ENCODE data around the gene LAMC2. TPM values are rescaled to one million over a fixed set of nuclear protein-coding genes. Genes with fewer than 3 reads are reported as not detected.

LAMC2 gene
- total RNA-seq, 2 donors from 2014 or later = 0.54 to 4.5 TPM

- Histone ChIP-seq H3K9me3 (no peaks in the 10 kb centered on the region), H3K27ac (peak overlapping the region; percentile 75 to 95), H3K4me1 (ENCODE audit: control insufficient read depth in 1 of 2, low read depth in 2 of 2) (peaks cover 27 to 53% of the 10 kb centered on the region in 2 donors), H3K36me3 (no peaks in the 10 kb centered on the region), H3K4me3 (no peak overlapping the region), H3K27me3 (replicated peaks; ENCODE audit: insufficient read depth) (no peaks in the 10 kb centered on the region)
- ATAC-seq (ENCODE audit: insufficient number of reproducible peaks, low FRiP score, low read depth) (no peak), DNase-seq (ENCODE audit: low spot score) (no peak)
- TF ChIP-seq, protein P1, sequence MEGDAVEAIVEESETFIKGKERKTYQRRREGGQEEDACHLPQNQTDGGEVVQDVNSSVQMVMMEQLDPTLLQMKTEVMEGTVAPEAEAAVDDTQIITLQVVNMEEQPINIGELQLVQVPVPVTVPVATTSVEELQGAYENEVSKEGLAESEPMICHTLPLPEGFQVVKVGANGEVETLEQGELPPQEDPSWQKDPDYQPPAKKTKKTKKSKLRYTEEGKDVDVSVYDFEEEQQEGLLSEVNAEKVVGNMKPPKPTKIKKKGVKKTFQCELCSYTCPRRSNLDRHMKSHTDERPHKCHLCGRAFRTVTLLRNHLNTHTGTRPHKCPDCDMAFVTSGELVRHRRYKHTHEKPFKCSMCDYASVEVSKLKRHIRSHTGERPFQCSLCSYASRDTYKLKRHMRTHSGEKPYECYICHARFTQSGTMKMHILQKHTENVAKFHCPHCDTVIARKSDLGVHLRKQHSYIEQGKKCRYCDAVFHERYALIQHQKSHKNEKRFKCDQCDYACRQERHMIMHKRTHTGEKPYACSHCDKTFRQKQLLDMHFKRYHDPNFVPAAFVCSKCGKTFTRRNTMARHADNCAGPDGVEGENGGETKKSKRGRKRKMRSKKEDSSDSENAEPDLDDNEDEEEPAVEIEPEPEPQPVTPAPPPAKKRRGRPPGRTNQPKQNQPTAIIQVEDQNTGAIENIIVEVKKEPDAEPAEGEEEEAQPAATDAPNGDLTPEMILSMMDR (IDR thresholded peaks at IDR 0.05) = no peak
These were observed 105.2 kb downstream of the LAMC2 start for GRCh38 chr1:183291216-183291762.

DNA sequence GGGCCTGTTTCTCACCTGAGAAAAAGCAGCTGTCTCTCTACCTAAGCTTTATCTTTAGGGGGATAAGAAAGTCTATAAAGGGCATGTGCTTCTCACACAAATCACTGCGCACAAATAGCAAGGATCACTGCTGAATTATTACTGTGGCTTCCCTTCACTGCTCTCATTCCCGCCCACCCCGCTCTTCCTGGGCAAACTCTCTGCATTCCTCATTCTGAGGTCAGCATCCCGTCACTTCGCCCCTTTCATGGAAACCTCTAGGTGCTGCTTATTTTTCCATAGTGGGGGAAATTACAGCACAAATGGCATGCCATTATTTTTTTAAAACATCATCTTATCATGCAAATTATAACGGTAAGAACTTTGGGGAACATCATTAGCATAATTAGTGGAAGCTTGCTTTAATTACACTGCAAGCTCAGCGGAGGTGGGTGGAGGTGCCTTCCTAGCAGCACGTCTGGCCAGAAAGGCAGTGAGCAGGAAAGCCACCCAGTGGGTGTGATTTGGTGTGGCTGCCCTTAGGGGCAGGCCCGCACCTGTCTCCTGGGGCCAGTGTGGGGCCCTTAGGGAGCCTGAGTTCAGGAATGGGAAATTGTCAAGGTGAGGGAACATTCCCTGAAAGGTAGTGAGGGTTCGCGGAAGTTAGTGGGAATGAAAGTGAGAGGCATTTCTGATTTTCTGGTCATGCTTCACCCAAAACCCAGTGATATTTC, 105.9 kb downstream of the LAMC2 start:
- Histone ChIP-seq H3K27ac (peak overlapping the region; percentile 75 to 95), H3K4me3 (peak overlapping the region; percentile 12), H3K27me3 (replicated peaks; ENCODE audit: insufficient read depth) (no peaks in the 10 kb centered on the region), H3K9me3 (no peaks in the 10 kb centered on the region), H3K4me1 (ENCODE audit: control insufficient read depth in 1 of 2, low read depth in 2 of 2) (peaks cover 27 to 47% of the 10 kb centered on the region in 2 donors), H3K36me3 (no peaks in the 10 kb centered on the region)
- DNase-seq (ENCODE audit: low spot score) (peak; percentile 38), ATAC-seq (ENCODE audit: insufficient number of reproducible peaks, low FRiP score, low read depth) (no peak)
- TF ChIP-seq, protein P1 (IDR thresholded peaks at IDR 0.05) = no peak

GRCh38 chr1:183293241-183293640, 107.2 kb downstream of the LAMC2 start:
- H3K27ac ChIP-seq = no peak overlapping the region
- TF ChIP-seq, protein P1 (IDR thresholded peaks at IDR 0.05) = no peak
- no peak for ATAC-seq (ENCODE audit: insufficient number of reproducible peaks, low FRiP score, low read depth)

DNA sequence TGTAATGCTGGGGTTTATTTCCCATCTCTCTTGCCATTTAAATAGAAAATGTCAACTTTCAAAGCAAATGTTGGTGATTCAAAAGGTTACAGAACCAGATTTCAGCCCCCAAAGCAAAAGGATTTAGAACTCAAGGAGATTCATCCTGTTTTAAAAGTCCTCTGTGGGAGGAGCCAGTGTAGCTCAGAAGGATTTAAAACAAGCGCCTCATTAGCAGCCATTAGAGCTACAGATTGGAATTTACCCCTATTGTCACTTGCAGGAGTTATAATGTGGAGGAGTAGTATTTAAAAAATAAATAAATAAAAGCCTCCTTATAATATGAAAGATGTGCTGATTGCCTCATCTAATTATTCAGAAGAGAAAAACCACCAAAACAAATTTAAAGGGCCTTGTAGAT, 107.8 kb downstream of the LAMC2 start:
- H3K9me3 ChIP-seq = no peaks in the 10 kb centered on the region
- H3K36me3 ChIP-seq = no peaks in the 10 kb centered on the region
- TF ChIP-seq, protein P1 (IDR thresholded peaks at IDR 0.05) = no peak
- DNase-seq (ENCODE audit: low spot score) (no peak), ATAC-seq (ENCODE audit: insufficient number of reproducible peaks, low FRiP score, low read depth) (no peak)
- peaks cover 20 to 30% of the 10 kb centered on the region in 2 donors for H3K4me1 ChIP-seq (ENCODE audit: control insufficient read depth in 1 of 2, low read depth in 2 of 2)
- H3K27me3 ChIP-seq (replicated peaks; ENCODE audit: insufficient read depth) = no peaks in the 10 kb centered on the region
- no peak overlapping the region for H3K4me3 ChIP-seq
- no peak overlapping the region for H3K27ac ChIP-seq

More at GRCh38 chr1:183293241-183293640, 107.2 kb downstream of the LAMC2 start:
- no peaks in the 10 kb centered on the region for H3K9me3 ChIP-seq
- no peaks in the 10 kb centered on the region for H3K27me3 ChIP-seq (replicated peaks; ENCODE audit: insufficient read depth)
- peaks cover 20 to 34% of the 10 kb centered on the region in 2 donors for H3K4me1 ChIP-seq (ENCODE audit: control insufficient read depth in 1 of 2, low read depth in 2 of 2)
- H3K4me3 ChIP-seq = no peak overlapping the region
- DNase-seq (ENCODE audit: low spot score) = no peak
- H3K36me3 ChIP-seq = no peaks in the 10 kb centered on the region

Other genes with a start within 250 kb of the LAMC2 start
- gene SHCBP1L, start 233.1 kb upstream of the LAMC2 start, total RNA-seq = not detected
- gene LAMC1, start 162.8 kb upstream of the LAMC2 start, total RNA-seq = 100 to 1,000 TPM; 273 to 362 TPM
- gene NMNAT2, start 232.1 kb downstream of the LAMC2 start, total RNA-seq = 1 to 10 TPM in 1 of 2 donors, under 1 TPM in 1; 0.68 to 1.1 TPM

Measured in thoracic aorta (tissue), 2 donors.